ENCODE results near the gene VGLL3. TPM values are rescaled to one million over a fixed set of nuclear protein-coding genes. Genes with fewer than 3 reads are reported as not detected.

The VGLL3 gene
- total RNA-seq, 1 experiment from 2014 or later = 40.0 TPM

GRCh38 chr3:87000940-87001339, 10.0 kb upstream of the VGLL3 start:
- CTCF ChIA-PET = no interaction called here
- TF ChIP-seq CTCF (IDR thresholded peaks at IDR 0.05; ENCODE audit: unreplicated experiment) = no peak
- H3K27me3 Mint-ChIP-seq (ENCODE audit: unreplicated experiment) = no peaks in the 10 kb centered on the region
- no TSS peak for BruUV-seq (replicated peaks)
- intact Hi-C loops (cut with micrococcal nuclease; ENCODE audit: unreplicated experiment) = no loop called here
- peaks cover 41% of the 10 kb centered on the region for H3K4me1 Mint-ChIP-seq (ENCODE audit: low read depth, unreplicated experiment)
- H3K27ac Mint-ChIP-seq (ENCODE audit: unreplicated experiment) = peak overlapping the region; percentile 50
- H3K4me3 Mint-ChIP-seq (ENCODE audit: low read depth, unreplicated experiment) = no peak overlapping the region
- no peak for DNase-seq
- no peaks in the 10 kb centered on the region for H3K9me3 Mint-ChIP-seq (ENCODE audit: low read depth, unreplicated experiment)
- peaks cover 7% of the 10 kb centered on the region for H3K36me3 Mint-ChIP-seq (ENCODE audit: insufficient read depth, unreplicated experiment)

GRCh38 chr3:86998569-86998968, 7.6 kb upstream of the VGLL3 start:
- Mint-ChIP-seq H3K9me3 (ENCODE audit: low read depth, unreplicated experiment) (no peaks in the 10 kb centered on the region), H3K36me3 (ENCODE audit: insufficient read depth, unreplicated experiment) (peaks cover 10% of the 10 kb centered on the region), H3K4me1 (ENCODE audit: low read depth, unreplicated experiment) (peaks cover 57% of the 10 kb centered on the region), H3K27ac (ENCODE audit: unreplicated experiment) (no peak overlapping the region), H3K27me3 (ENCODE audit: unreplicated experiment) (no peaks in the 10 kb centered on the region), H3K4me3 (ENCODE audit: low read depth, unreplicated experiment) (no peak overlapping the region)
- intact Hi-C loops (cut with micrococcal nuclease; ENCODE audit: unreplicated experiment) = no loop called here
- CTCF ChIA-PET = no interaction called here
- BruUV-seq (replicated peaks) = no TSS peak
- no peak for DNase-seq
- TF ChIP-seq CTCF (IDR thresholded peaks at IDR 0.05; ENCODE audit: unreplicated experiment) = no peak

GRCh38 chr3:86996261-86996955, 5.5 kb upstream of the VGLL3 start:
- intact Hi-C loops (cut with micrococcal nuclease; ENCODE audit: unreplicated experiment) = no loop called here
- no peak overlapping the region for H3K4me3 Mint-ChIP-seq (ENCODE audit: low read depth, unreplicated experiment)
- CTCF ChIA-PET = interaction anchor here (1.3 kb wide), 1 partner anchor 18 kb away, joined by 3 read pairs; no protein-coding TSS in a partner anchor
- no peaks in the 10 kb centered on the region for H3K27me3 Mint-ChIP-seq (ENCODE audit: unreplicated experiment)
- H3K9me3 Mint-ChIP-seq (ENCODE audit: low read depth, unreplicated experiment) = no peaks in the 10 kb centered on the region
- peak overlapping the region; percentile 21 for H3K27ac Mint-ChIP-seq (ENCODE audit: unreplicated experiment)
- peaks cover 51% of the 10 kb centered on the region for H3K4me1 Mint-ChIP-seq (ENCODE audit: low read depth, unreplicated experiment)
- no TSS peak for BruUV-seq (replicated peaks)
- peaks cover 8% of the 10 kb centered on the region for H3K36me3 Mint-ChIP-seq (ENCODE audit: insufficient read depth, unreplicated experiment)
- no peak for DNase-seq
- no peak for TF ChIP-seq CTCF (IDR thresholded peaks at IDR 0.05; ENCODE audit: unreplicated experiment)

- BruUV-seq (replicated peaks) = no TSS peak
- intact Hi-C loops (cut with micrococcal nuclease; ENCODE audit: unreplicated experiment) = no loop called here
- DNase-seq = no peak
- Mint-ChIP-seq H3K4me3 (ENCODE audit: low read depth, unreplicated experiment) (no peak overlapping the region), H3K4me1 (ENCODE audit: low read depth, unreplicated experiment) (peaks cover 42% of the 10 kb centered on the region), H3K27me3 (ENCODE audit: unreplicated experiment) (no peaks in the 10 kb centered on the region), H3K9me3 (ENCODE audit: low read depth, unreplicated experiment) (no peaks in the 10 kb centered on the region), H3K27ac (ENCODE audit: unreplicated experiment) (no peak overlapping the region), H3K36me3 (ENCODE audit: insufficient read depth, unreplicated experiment) (peaks cover 16% of the 10 kb centered on the region)
- no peak for TF ChIP-seq CTCF (IDR thresholded peaks at IDR 0.05; ENCODE audit: unreplicated experiment)
- CTCF ChIA-PET = interaction anchor here (1.3 kb wide), 1 partner anchor 17 kb away, joined by 3 read pairs; no protein-coding TSS in a partner anchor
Observed at GRCh38 chr3:86995537-86995936, 4.6 kb upstream of the VGLL3 start.

Measured in Calu3 (cell line).